H1 (cell line): Measurements from ENCODE around the gene ZNF618. TPM values are rescaled to one million over a fixed set of nuclear protein-coding genes. Genes with fewer than 3 reads are reported as not detected.

ENCODE experiments used
- CTCF ChIA-PET: fragments of 300-600 bp; sonication (Branson Sonifier 250); formaldehyde crosslinking; loops from one replicate; lab custom pipeline; 2021; ENCODE audit not compliant: partially characterized antibody; lab: Charles Lee
- POLR2A ChIA-PET: fragments of 300-600 bp; sonication (Branson Sonifier 250); formaldehyde crosslinking; loops from one replicate; lab custom pipeline; 2021; ENCODE audit warnings: inconsistent platforms; ENCODE audit not compliant: partially characterized antibody; lab: Charles Lee
- DNase-seq, 2 experiments: peaks; one replicate each; pipeline versions ENCODE4 v3.0.0 to v3.0.0-alpha.2; 2010 to 2022; ENCODE audit warnings: low spot score in 2 of 2, low read depth in 1 of 2, mixed read lengths in 1 of 2
- FAIRE-seq: peaks from 2 replicates; lab custom pipeline; 2011; peaks lifted over from hg19 to GRCh38; lab: Jason Lieb, UNC
- H2AFZ ChIP-seq: 2 replicates; pipeline ENCODE4 v1.8.1; 2012; ENCODE audit warnings: low read length, inconsistent platforms
- H2AK5ac ChIP-seq: 2 replicates; pipeline ENCODE4 v1.6.1; 2013; ENCODE audit warnings: low read depth, low read length
- H2BK120ac ChIP-seq: replicated peaks from 2 replicates; pipeline ENCODE3; 2013; ENCODE audit warnings: low read depth, low read length, inconsistent platforms
- H2BK12ac ChIP-seq: 2 replicates; pipeline ENCODE4 v1.6.1; 2013; ENCODE audit warnings: low read depth, low read length
- H2BK15ac ChIP-seq: 2 replicates; pipeline ENCODE4 v1.6.1; 2013; ENCODE audit warnings: low read length
- H2BK20ac ChIP-seq: 2 replicates; pipeline ENCODE4 v1.6.1; 2013; ENCODE audit warnings: low read length
- H2BK5ac ChIP-seq: 2 replicates; pipeline ENCODE4 v1.6.1; 2013; ENCODE audit warnings: low read depth, low read length
- H3K14ac ChIP-seq: 2 replicates; pipeline ENCODE4 v1.6.1; 2013; ENCODE audit warnings: inconsistent platforms; ENCODE audit not compliant: insufficient read length
- H3K18ac ChIP-seq: 2 replicates; pipeline ENCODE4 v1.6.1; 2013; ENCODE audit warnings: low read length; ENCODE audit errors: extremely low read depth
- H3K23ac ChIP-seq: 2 replicates; pipeline ENCODE4 v1.6.1; 2013; ENCODE audit warnings: inconsistent platforms; ENCODE audit not compliant: insufficient read length
- H3K23me2 ChIP-seq: 2 replicates; pipeline ENCODE4 v1.6.1; 2013; ENCODE audit warnings: low read depth, low read length
- H3K27ac ChIP-seq: 2 replicates; pipeline ENCODE4 v1.6.1; 2011; ENCODE audit warnings: low read depth, low read length, inconsistent platforms
- H3K27me3 ChIP-seq, 4 experiments: replicated peaks in 1 of 4; 1 replicate in 1 of 4; 2 replicates in 3 of 4; pipeline versions ENCODE4 v1.6.1 to v1.8.1; 2011 to 2013; ENCODE audit warnings: low read length in 3 of 4, mild to moderate bottlenecking in 3 of 4, inconsistent platforms in 2 of 4, mixed read lengths in 2 of 4, moderate library complexity in 1 of 4; ENCODE audit not compliant: control insufficient read depth in 3 of 4, insufficient read depth in 3 of 4; ENCODE audit errors: extremely low read depth in 1 of 4
- H3K36me3 ChIP-seq, 4 experiments: 2 replicates each; pipeline versions ENCODE4 v1.6.1 to v1.8.1; 2011 to 2013; ENCODE audit warnings: mild to moderate bottlenecking in 4 of 4, low read length in 3 of 4, moderate library complexity in 2 of 4, control low read depth in 1 of 4, inconsistent platforms in 1 of 4; ENCODE audit not compliant: insufficient read depth in 4 of 4, control insufficient read depth in 2 of 4
- H3K4ac ChIP-seq: replicated peaks from 2 replicates; pipeline ENCODE3; 2013; ENCODE audit warnings: low read length, low read depth, mixed read lengths, inconsistent platforms; ENCODE audit not compliant: insufficient read length
- H3K4me1 ChIP-seq, 4 experiments: replicated peaks in 1 of 4; 1 replicate in 1 of 4; 2 replicates in 3 of 4; pipeline versions ENCODE4 v1.6.1 to v1.8.1; 2011 to 2013; ENCODE audit warnings: low read length in 3 of 4, inconsistent platforms in 2 of 4, mixed read lengths in 1 of 4; ENCODE audit not compliant: insufficient read depth in 4 of 4, control insufficient read depth in 3 of 4
- H3K4me2 ChIP-seq, 2 experiments: 2 replicates each; pipeline versions ENCODE4 v1.6.1 to v1.8.1; 2011 to 2013; ENCODE audit warnings: low read depth in 2 of 2, low read length in 2 of 2, control low read depth in 1 of 2, inconsistent platforms in 1 of 2, mild to moderate bottlenecking in 1 of 2; ENCODE audit not compliant: insufficient read depth in 1 of 2
- H3K4me3 ChIP-seq, 4 experiments: fragments of 200-600, 300-600 bp in 1 of 4; sonication (generic), shearing (Covaris generic), sonication (Bioruptor Twin) in 1 of 4; 2 replicates each; pipeline versions ENCODE4 v1.5.1 to v1.8.1; 2011 to 2016; ENCODE audit warnings: low read length in 4 of 4, low read depth in 3 of 4, control low read depth in 2 of 4, inconsistent platforms in 2 of 4, mild to moderate bottlenecking in 2 of 4, mixed read lengths in 1 of 4, moderate library complexity in 1 of 4; ENCODE audit not compliant: insufficient read depth in 2 of 4; ENCODE audit errors: extremely low read depth in 1 of 4
- H3K56ac ChIP-seq: replicated peaks from 2 replicates; pipeline ENCODE3; 2013; ENCODE audit warnings: low read depth, mild to moderate bottlenecking, mixed read lengths, low read length, inconsistent platforms; ENCODE audit not compliant: insufficient read length
- H3K79me1 ChIP-seq: 2 replicates; pipeline ENCODE4 v1.6.1; 2013; ENCODE audit warnings: low read depth, low read length, control low read depth
- H3K79me2 ChIP-seq, 2 experiments: 2 replicates each; pipeline versions ENCODE4 v1.6.1 to v1.8.1; 2012 to 2013; ENCODE audit warnings: low read length in 2 of 2, mild to moderate bottlenecking in 2 of 2, inconsistent platforms in 1 of 2; ENCODE audit not compliant: insufficient read depth in 2 of 2, control insufficient read depth in 1 of 2
- H3K9ac ChIP-seq, 4 experiments: replicated peaks in 1 of 4; 1 replicate in 1 of 4; 2 replicates in 3 of 4; pipeline versions ENCODE4 v1.6.1 to v1.8.1; 2011 to 2013; ENCODE audit warnings: low read depth in 3 of 4, low read length in 3 of 4, control low read depth in 2 of 4, mild to moderate bottlenecking in 2 of 4, moderate library complexity in 2 of 4, inconsistent platforms in 1 of 4; ENCODE audit errors: extremely low read depth in 1 of 4
- H3K9me3 ChIP-seq, 2 experiments: 2 replicates each; pipeline versions ENCODE4 v1.6.1 to v1.8.1; 2012 to 2013; ENCODE audit warnings: mild to moderate bottlenecking in 2 of 2, moderate library complexity in 2 of 2, control low read depth in 1 of 2, inconsistent platforms in 1 of 2, low read depth in 1 of 2, low read length in 1 of 2, mixed read lengths in 1 of 2; ENCODE audit not compliant: insufficient read depth in 2 of 2
- H4K20me1 ChIP-seq, 2 experiments: replicated peaks in 1 of 2; 2 replicates each; pipeline versions ENCODE3 to v1.8.1; 2011 to 2013; ENCODE audit warnings: inconsistent platforms in 2 of 2, low read length in 2 of 2, mild to moderate bottlenecking in 1 of 2; ENCODE audit not compliant: insufficient read depth in 2 of 2, control insufficient read depth in 1 of 2
- H4K5ac ChIP-seq: 2 replicates; pipeline ENCODE4 v1.6.1; 2013; ENCODE audit warnings: low read length, low read depth, mixed read lengths, inconsistent platforms; ENCODE audit not compliant: insufficient read length
- H4K8ac ChIP-seq: 2 replicates; pipeline ENCODE4 v1.8.0; 2013; ENCODE audit warnings: mild to moderate bottlenecking, moderate library complexity, low read length, inconsistent platforms; ENCODE audit not compliant: insufficient read depth; ENCODE audit errors: extremely low read depth
- H4K91ac ChIP-seq: replicated peaks from 2 replicates; pipeline ENCODE3; 2013; ENCODE audit warnings: low read length, mixed read lengths, inconsistent platforms; ENCODE audit not compliant: insufficient read length
- BRCA1 ChIP-seq: IDR thresholded peaks from 2 replicates; pipeline ENCODE4 v1.6.1; 2012; ENCODE audit warnings: low read depth, low read length, improper control_type of control experiment
- CTBP2 ChIP-seq: IDR thresholded peaks from 2 replicates; pipeline ENCODE4 v1.7.0; 2011; ENCODE audit warnings: borderline replicate concordance, mild to moderate bottlenecking, moderate library complexity, mixed read lengths, low read length; ENCODE audit not compliant: insufficient read depth, insufficient read length
- EGR1 ChIP-seq: IDR thresholded peaks from 2 replicates; pipeline ENCODE4 v1.6.1; 2011; ENCODE audit warnings: low read depth, low read length, borderline replicate concordance
- EZH2 ChIP-seq: fragments of 200-600 bp; sonication (generic); IDR thresholded peaks from 2 replicates; pipeline ENCODE4 v1.7.1; 2012; ENCODE audit warnings: low read depth, mild to moderate bottlenecking, moderate library complexity, low read length, inconsistent platforms; ENCODE audit not compliant: severe bottlenecking
- KDM4A ChIP-seq: IDR thresholded peaks from one replicate; pipeline ENCODE4 v1.7.1; 2012; ENCODE audit warnings: low read depth, mild to moderate bottlenecking, moderate library complexity, low read length, inconsistent platforms; ENCODE audit not compliant: severe bottlenecking
- NANOG ChIP-seq: IDR thresholded peaks from 2 replicates; pipeline ENCODE4 v1.6.1; 2011; ENCODE audit warnings: low read length, low read depth, mild to moderate bottlenecking, inconsistent platforms; ENCODE audit not compliant: insufficient read depth, poor library complexity, severe bottlenecking
- POLR2AphosphoS5 ChIP-seq: IDR thresholded peaks from 2 replicates; pipeline ENCODE4 v1.6.1; 2011; ENCODE audit warnings: low read depth, low read length
- SIN3A ChIP-seq, 2 experiments: IDR thresholded peaks in 1 of 2; conservative IDR thresholded peaks in 1 of 2; 2 replicates each; pipeline ENCODE4 v1.6.1; 2011 to 2012; ENCODE audit warnings: low read length in 2 of 2, improper control_type of control experiment in 1 of 2, low read depth in 1 of 2, mild to moderate bottlenecking in 1 of 2
- SUZ12 ChIP-seq: fragments of 200-600 bp; sonication (generic); IDR thresholded peaks from 2 replicates; pipeline ENCODE4 v1.6.1; 2012; ENCODE audit warnings: mild to moderate bottlenecking, inconsistent platforms, low read length, moderate library complexity, mixed read lengths
- WGBS, 2 experiments: shearing (Covaris generic) in 1 of 2; methylation state at CpG; one replicate each; pipeline versions ENCODE4 v1.1.6 to v1.1.7; 2013 to 2015; ENCODE audit warnings: low lambda C conversion rate in 2 of 2, mixed read lengths in 2 of 2, inconsistent platforms in 1 of 2, low coverage in 1 of 2, missing lambda C conversion rate in 1 of 2; ENCODE audit not compliant: insufficient replicate concordance in 2 of 2, insufficient coverage in 1 of 2, insufficient read length in 1 of 2; ENCODE audit errors: extremely low coverage in 1 of 2, missing lambda C conversion rate in 1 of 2; 5-methylcytosine and 5-hydroxymethylcytosine counted together
- polyA plus RNA-seq, 7 experiments: library from polyadenylated mRNA; depleted of rRNA in 3 of 7; stranded (reverse) in 5 of 7; unstranded in 2 of 7; fragments of >200 nt in 5 of 7; fragments of 200-250 nt in 2 of 7; gene quantifications; 1 replicate in 5 of 7; 2 replicates in 1 of 7; 4 replicates in 1 of 7; pipeline versions ENCODE4 v1.2.1 to v1.2.3, GENCODE V29; 2011 to 2013; ENCODE audit warnings: missing spikeins in 2 of 7, mixed read lengths in 2 of 7
- total RNA-seq: library from RNA; stranded (reverse); fragmentation: NEBNext Ultra II Directional; extraction: Animal tissue kit (Norgen Biotek cat#: 25700); gene quantifications from 2 replicates; pipeline ENCODE4 v1.2.1, GENCODE V29; 2021
- TF ChIP-seq, protein P1 (sequence below), 3 experiments: IDR thresholded peaks; 1 replicate in 2 of 3; 2 replicates in 1 of 3; pipeline versions ENCODE4 v1.5.1 to v1.6.1; 2011; ENCODE audit warnings: low read length in 3 of 3, mild to moderate bottlenecking in 3 of 3, inconsistent platforms in 2 of 3, low read depth in 1 of 3, moderate library complexity in 1 of 3; ENCODE audit not compliant: insufficient read depth in 1 of 3; ENCODE audit errors: control extremely low read depth in 1 of 3

ZNF618 gene
- total and polyA plus RNA-seq, 2 of the 8 experiments (the other 6 are each of a cell fraction or from before 2014, with no cell fraction given) = 9.6 to 28.5 TPM

DNA sequence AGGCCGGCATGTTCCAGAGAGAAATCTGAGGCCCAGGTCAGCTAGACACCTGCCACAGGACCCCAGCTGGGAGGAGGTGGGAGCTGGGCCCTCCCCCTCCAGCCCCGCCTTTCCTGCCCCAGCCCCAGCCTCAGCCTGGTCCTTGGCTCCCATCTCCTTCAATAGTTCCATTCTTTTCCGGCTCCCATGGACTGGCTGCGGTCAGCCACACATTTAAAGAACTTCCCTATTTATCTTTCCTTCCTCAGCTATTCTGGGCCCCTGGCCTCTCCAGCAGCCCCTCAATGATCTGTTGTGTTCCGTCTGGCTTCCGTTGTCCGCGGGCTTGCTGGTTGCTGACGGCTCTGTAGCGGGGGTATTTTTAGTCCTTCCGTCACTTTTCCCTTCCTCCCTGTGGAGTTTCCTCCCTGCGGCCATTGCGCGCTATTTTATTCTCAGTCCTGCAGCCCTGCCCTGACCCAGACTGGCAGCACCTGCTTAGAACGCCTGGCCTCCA lies 128.2 kb downstream of the ZNF618 start:
- H3K4me2 ChIP-seq = no peak overlapping the region
- H3K23ac ChIP-seq = no peak overlapping the region
- CTCF ChIA-PET = interaction anchor here (1.3 to 1.5 kb wide), 2 partner anchors 21 to 41 kb away, joined by 3 to 4 read pairs; no protein-coding TSS in a partner anchor
- H3K9me3 ChIP-seq = no peaks in the 10 kb centered on the region
- no peaks in the 10 kb centered on the region for H3K79me1 ChIP-seq
- H2AK5ac ChIP-seq = no peak overlapping the region
- WGBS, 2 experiments = 91% methylated on average over 15 of the region's 15 CpGs; no CpG with 5 or more reads in 1 of the 2 experiments
- H4K5ac ChIP-seq = no peak overlapping the region
- H3K14ac ChIP-seq = no peak overlapping the region
- POLR2A ChIA-PET = no interaction called here
- no peak overlapping the region for H3K4me3 ChIP-seq
- peaks cover 0 to 2% of the 10 kb centered on the region in 2 experiments for H4K20me1 ChIP-seq
- no peak overlapping the region for H2BK15ac ChIP-seq
- no peak overlapping the region for H3K56ac ChIP-seq
- H3K9ac ChIP-seq = no peak overlapping the region
- no peak overlapping the region for H2BK5ac ChIP-seq
- no peak for FAIRE-seq
- no peak overlapping the region for H2BK120ac ChIP-seq
- peak in 1 of 2 experiments; percentile 29 for DNase-seq
- H3K18ac ChIP-seq = no peak overlapping the region
- H3K27me3 ChIP-seq = no peaks in the 10 kb centered on the region
- H4K91ac ChIP-seq = no peak overlapping the region
- no peaks in the 10 kb centered on the region for H3K79me2 ChIP-seq
- no peak overlapping the region for H3K27ac ChIP-seq
- H2AFZ ChIP-seq = no peak overlapping the region
- no peak overlapping the region for H2BK20ac ChIP-seq
- H2BK12ac ChIP-seq = no peak overlapping the region
- no peaks in the 10 kb centered on the region for H3K23me2 ChIP-seq
- H3K4ac ChIP-seq = no peak overlapping the region
- H3K4me1 ChIP-seq = no peaks in the 10 kb centered on the region
- H3K36me3 ChIP-seq = peaks cover 0 to 11% (median 0%) of the 10 kb centered on the region in 4 experiments; a peak in 4 of 8 replicates
- no peak overlapping the region for H4K8ac ChIP-seq
- TF ChIP-seq SUZ12 = no peak
- TF ChIP-seq EGR1 = no peak
- TF ChIP-seq BRCA1 = no peak
- no peak for TF ChIP-seq NANOG
- no peak for TF ChIP-seq EZH2
- TF ChIP-seq POLR2AphosphoS5 = no peak
- TF ChIP-seq, protein P1, sequence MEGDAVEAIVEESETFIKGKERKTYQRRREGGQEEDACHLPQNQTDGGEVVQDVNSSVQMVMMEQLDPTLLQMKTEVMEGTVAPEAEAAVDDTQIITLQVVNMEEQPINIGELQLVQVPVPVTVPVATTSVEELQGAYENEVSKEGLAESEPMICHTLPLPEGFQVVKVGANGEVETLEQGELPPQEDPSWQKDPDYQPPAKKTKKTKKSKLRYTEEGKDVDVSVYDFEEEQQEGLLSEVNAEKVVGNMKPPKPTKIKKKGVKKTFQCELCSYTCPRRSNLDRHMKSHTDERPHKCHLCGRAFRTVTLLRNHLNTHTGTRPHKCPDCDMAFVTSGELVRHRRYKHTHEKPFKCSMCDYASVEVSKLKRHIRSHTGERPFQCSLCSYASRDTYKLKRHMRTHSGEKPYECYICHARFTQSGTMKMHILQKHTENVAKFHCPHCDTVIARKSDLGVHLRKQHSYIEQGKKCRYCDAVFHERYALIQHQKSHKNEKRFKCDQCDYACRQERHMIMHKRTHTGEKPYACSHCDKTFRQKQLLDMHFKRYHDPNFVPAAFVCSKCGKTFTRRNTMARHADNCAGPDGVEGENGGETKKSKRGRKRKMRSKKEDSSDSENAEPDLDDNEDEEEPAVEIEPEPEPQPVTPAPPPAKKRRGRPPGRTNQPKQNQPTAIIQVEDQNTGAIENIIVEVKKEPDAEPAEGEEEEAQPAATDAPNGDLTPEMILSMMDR (IDR thresholded peaks at IDR 0.05; ENCODE audit: control extremely low read depth in 1 of 3, insufficient read depth in 1 of 3, low read depth in 1 of 3, low read length in 3 of 3) = no peak
- TF ChIP-seq SIN3A (conservative IDR thresholded peaks at IDR 0.05 in 1 of 2, IDR thresholded peaks at IDR 0.05 in 1 of 2; ENCODE audit: low read depth in 1 of 2, low read length in 2 of 2) = no peak
- no peak for TF ChIP-seq CTBP2
- no peak for TF ChIP-seq KDM4A
